HUES48 (cell line): ENCODE data around the gene DHX36.

Experiments used
- H3K27ac ChIP-seq: one replicate; pipeline ENCODE4 v1.7.0; 2013; ENCODE audit warnings: low read depth, low read length, inconsistent platforms
- H3K27me3 ChIP-seq: 2 replicates; pipeline ENCODE4 v1.6.1; 2013; ENCODE audit warnings: mild to moderate bottlenecking, low read length; ENCODE audit not compliant: control insufficient read depth, insufficient read depth
- H3K36me3 ChIP-seq: 2 replicates; pipeline ENCODE4 v1.6.1; 2013; ENCODE audit warnings: low read length; ENCODE audit not compliant: control insufficient read depth, insufficient read depth
- H3K4me1 ChIP-seq: 2 replicates; pipeline ENCODE4 v1.6.1; 2013; ENCODE audit warnings: mild to moderate bottlenecking, low read length; ENCODE audit not compliant: control insufficient read depth, insufficient read depth
- H3K4me3 ChIP-seq: 2 replicates; pipeline ENCODE4 v1.5.1; 2013; ENCODE audit warnings: mild to moderate bottlenecking, low read depth, low read length
- H3K9ac ChIP-seq: 2 replicates; pipeline ENCODE4 v1.6.1; 2013; ENCODE audit warnings: mild to moderate bottlenecking, low read depth, low read length, moderate library complexity
- H3K9me3 ChIP-seq: 2 replicates; pipeline ENCODE4 v1.6.1; 2013; ENCODE audit warnings: low read length; ENCODE audit not compliant: control insufficient read depth, insufficient read depth

DHX36 gene

GRCh38 chr3:154244644-154245043 is 79.6 kb downstream of the DHX36 start:
- Histone ChIP-seq H3K4me3 (no peak overlapping the region), H3K36me3 (peaks cover 4% of the 10 kb centered on the region), H3K9ac (no peak overlapping the region), H3K9me3 (no peaks in the 10 kb centered on the region), H3K27me3 (no peaks in the 10 kb centered on the region), H3K4me1 (peaks cover 25% of the 10 kb centered on the region), H3K27ac (no peak overlapping the region)

GRCh38 chr3:154243353-154243752 is 80.9 kb downstream of the DHX36 start:
- no peaks in the 10 kb centered on the region for H3K27me3 ChIP-seq
- H3K9ac ChIP-seq, result no peak overlapping the region
- H3K4me3 ChIP-seq, result no peak overlapping the region
- H3K27ac ChIP-seq, result no peak overlapping the region
- peaks cover 4% of the 10 kb centered on the region for H3K36me3 ChIP-seq
- no peaks in the 10 kb centered on the region for H3K9me3 ChIP-seq
- peaks cover 25% of the 10 kb centered on the region for H3K4me1 ChIP-seq

DNA sequence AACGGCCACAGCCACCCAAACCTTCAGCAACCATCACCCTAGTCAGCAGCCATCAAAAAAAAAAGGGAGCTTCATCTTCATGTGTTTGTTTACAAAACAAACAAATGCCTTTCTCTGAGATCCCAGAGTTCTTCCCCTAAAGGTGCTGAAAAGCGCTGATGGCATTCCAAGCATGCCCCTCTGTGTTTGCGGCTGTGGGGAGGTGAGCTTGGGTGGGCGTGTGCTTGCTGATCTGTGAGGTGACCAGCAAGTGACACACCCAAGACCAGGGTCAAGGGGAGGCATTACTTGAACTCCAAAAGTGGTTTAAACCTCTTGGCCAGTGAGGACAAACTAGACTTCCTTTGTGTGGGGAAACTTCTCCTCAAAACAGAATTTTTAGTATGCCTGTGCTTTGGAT is 81.5 kb downstream of the DHX36 start:
- Histone ChIP-seq H3K36me3 (peaks cover 4% of the 10 kb centered on the region), H3K4me3 (no peak overlapping the region), H3K27ac (no peak overlapping the region), H3K9ac (no peak overlapping the region), H3K27me3 (no peaks in the 10 kb centered on the region), H3K4me1 (peaks cover 20% of the 10 kb centered on the region), H3K9me3 (no peaks in the 10 kb centered on the region)

- Histone ChIP-seq H3K9me3 (no peaks in the 10 kb centered on the region), H3K4me3 (no peak overlapping the region), H3K27ac (no peak overlapping the region), H3K9ac (no peak overlapping the region), H3K36me3 (peaks cover 4% of the 10 kb centered on the region), H3K27me3 (no peaks in the 10 kb centered on the region), H3K4me1 (peaks cover 17% of the 10 kb centered on the region)
Observed at GRCh38 chr3:154241496-154241895, 82.8 kb downstream of the DHX36 start.

GRCh38 chr3:154240235-154240634 is 84.1 kb downstream of the DHX36 start:
- no peak overlapping the region for H3K27ac ChIP-seq
- H3K36me3 ChIP-seq, result peaks cover 4% of the 10 kb centered on the region
- no peaks in the 10 kb centered on the region for H3K9me3 ChIP-seq
- H3K4me3 ChIP-seq, result no peak overlapping the region
- no peak overlapping the region for H3K9ac ChIP-seq
- H3K4me1 ChIP-seq, result peaks cover 17% of the 10 kb centered on the region
- H3K27me3 ChIP-seq, result no peaks in the 10 kb centered on the region

GRCh38 chr3:154236331-154236730 is 88.0 kb downstream of the DHX36 start:
- H3K4me1 ChIP-seq, result no peaks in the 10 kb centered on the region
- no peaks in the 10 kb centered on the region for H3K27me3 ChIP-seq
- no peak overlapping the region for H3K27ac ChIP-seq
- H3K9me3 ChIP-seq, result no peaks in the 10 kb centered on the region
- H3K9ac ChIP-seq, result no peak overlapping the region
- peaks cover 4% of the 10 kb centered on the region for H3K36me3 ChIP-seq
- no peak overlapping the region for H3K4me3 ChIP-seq

GRCh38 chr3:154235330-154235729 is 89.0 kb downstream of the DHX36 start:
- no peak overlapping the region for H3K9ac ChIP-seq

DNA sequence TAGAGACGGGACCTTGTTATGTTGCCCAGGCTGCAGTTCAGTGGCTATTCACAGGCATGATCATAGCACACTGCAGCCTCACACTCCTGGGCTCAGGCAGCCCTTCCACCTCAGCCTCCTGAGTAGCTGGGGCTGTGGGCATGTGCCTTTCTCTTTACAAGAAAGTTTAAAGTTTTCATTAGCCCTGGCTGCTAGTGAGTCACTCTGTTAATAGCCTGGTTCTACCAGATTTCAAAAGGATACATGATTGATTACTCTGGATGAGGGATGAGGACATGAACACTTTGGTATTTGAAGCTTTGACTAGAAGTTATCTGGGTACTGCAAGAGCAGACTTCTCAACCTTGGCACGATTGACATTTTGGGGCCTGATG is 95.1 kb downstream of the DHX36 start:
- Histone ChIP-seq H3K36me3 (no peaks in the 10 kb centered on the region), H3K4me1 (0 out of 2 replicates have a peak, but pooled peaks cover 5% of the 10 kb centered on the region), H3K4me3 (no peak overlapping the region), H3K27ac (no peak overlapping the region), H3K27me3 (no peaks in the 10 kb centered on the region), H3K9me3 (no peaks in the 10 kb centered on the region), H3K9ac (no peak overlapping the region)

More at GRCh38 chr3:154235330-154235729, 89.0 kb downstream of the DHX36 start:
- Histone ChIP-seq H3K36me3 (no peaks in the 10 kb centered on the region; the same call in 1 of the 2 replicates), H3K27me3 (no peaks in the 10 kb centered on the region), H3K27ac (no peak overlapping the region), H3K4me1 (no peaks in the 10 kb centered on the region), H3K9me3 (no peaks in the 10 kb centered on the region), H3K4me3 (no peak overlapping the region)

DNA sequence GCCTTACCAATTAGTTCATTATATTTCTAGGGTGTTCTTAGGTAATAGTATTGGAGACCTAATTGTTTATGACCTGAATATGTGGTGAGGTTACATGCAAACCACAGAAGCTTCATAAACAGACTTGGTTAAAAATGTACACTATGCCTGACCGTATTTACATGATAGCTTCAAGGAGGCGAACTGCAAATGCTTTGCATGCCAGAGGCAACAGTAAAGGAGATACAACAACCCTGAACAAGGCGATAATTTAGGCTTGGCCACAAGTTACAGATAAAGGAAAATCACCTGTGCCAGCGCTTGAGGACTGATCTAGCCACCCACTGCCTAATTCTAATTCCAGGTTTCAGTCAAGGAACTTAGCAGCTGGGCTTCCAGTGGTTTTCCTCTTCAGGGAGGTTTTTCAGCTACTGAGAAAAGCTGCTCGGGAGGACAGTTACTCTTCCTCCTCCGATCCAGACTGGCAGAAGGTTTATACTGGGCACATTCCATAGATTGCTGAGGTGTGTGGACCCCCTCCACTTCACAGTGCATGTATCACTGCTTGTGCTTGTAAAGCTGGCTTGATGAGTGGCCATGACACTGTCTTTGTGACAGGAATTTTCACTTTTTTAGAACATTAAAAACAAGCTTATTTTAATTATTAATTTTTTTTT is 95.6 kb downstream of the DHX36 start:
- no peak overlapping the region for H3K4me3 ChIP-seq
- H3K9ac ChIP-seq, result no peak overlapping the region
- H3K4me1 ChIP-seq, result 0 out of 2 replicates have a peak, but pooled peaks cover 5% of the 10 kb centered on the region
- no peak overlapping the region for H3K27ac ChIP-seq
- no peaks in the 10 kb centered on the region for H3K36me3 ChIP-seq
- no peaks in the 10 kb centered on the region for H3K27me3 ChIP-seq
- no peaks in the 10 kb centered on the region for H3K9me3 ChIP-seq

DNA sequence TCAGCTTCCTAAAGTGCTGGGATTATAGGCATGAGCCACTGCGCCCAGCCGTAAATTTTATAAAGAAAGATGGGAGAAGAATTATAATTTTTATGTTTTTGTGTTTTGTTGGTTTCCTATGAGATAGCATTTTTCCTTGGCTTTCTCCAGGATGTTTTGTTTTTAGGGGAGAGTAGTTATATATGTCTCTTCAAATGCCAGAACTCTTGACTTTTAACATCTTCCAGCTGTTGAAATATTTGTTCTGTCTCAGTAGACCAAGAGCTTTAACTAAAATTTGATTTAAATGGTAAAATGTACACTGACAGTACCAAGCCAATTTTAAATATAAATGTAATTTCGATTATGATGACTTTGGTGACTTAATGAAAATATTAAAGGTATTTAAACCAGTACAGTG is 96.8 kb downstream of the DHX36 start:
- no peaks in the 10 kb centered on the region for H3K36me3 ChIP-seq
- H3K27me3 ChIP-seq, result no peaks in the 10 kb centered on the region
- no peaks in the 10 kb centered on the region for H3K9me3 ChIP-seq
- no peak overlapping the region for H3K9ac ChIP-seq
- 0 out of 2 replicates have a peak, but pooled peaks cover 5% of the 10 kb centered on the region for H3K4me1 ChIP-seq
- H3K4me3 ChIP-seq, result no peak overlapping the region
- no peak overlapping the region for H3K27ac ChIP-seq

DNA sequence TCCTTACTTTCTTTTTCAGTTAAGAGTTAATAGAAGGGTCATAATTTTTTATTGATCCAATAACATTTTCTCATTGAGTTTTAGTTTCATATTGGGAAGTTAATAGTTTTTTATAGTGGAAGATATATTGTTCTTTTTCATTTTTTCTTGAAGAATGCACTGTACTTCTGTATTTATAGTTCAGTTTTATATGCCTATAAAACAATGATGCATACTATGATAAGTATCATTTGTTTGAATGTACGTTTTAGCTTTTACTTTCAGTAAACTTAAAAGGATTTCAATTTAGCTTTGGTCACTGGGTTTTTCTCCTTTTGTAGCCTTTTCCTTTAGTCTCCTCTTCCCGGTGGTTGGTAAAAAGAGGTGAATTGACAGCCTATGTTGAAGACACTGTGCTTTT is 98.8 kb downstream of the DHX36 start:
- Histone ChIP-seq H3K27me3 (no peaks in the 10 kb centered on the region), H3K9ac (no peak overlapping the region), H3K9me3 (no peaks in the 10 kb centered on the region), H3K27ac (no peak overlapping the region), H3K4me3 (no peak overlapping the region), H3K36me3 (no peaks in the 10 kb centered on the region), H3K4me1 (0 out of 2 replicates have a peak, but pooled peaks cover 5% of the 10 kb centered on the region)
